NCI-H1930 (cell line): ENCODE results near the gene ZNF628.

Experiments
- DNase-seq, 2 experiments: peaks; one replicate each; lab custom pipeline; 2025; lab: John Stamatoyannopoulos, UW

ZNF628 gene

GRCh38 chr19:55451163-55451964 is 25.1 kb upstream of the ZNF628 start:
- DNase-seq = no peak

- DNase-seq = peak in 1 of 2 experiments; percentile 54
These were observed 24.3 kb upstream of the ZNF628 start for GRCh38 chr19:55451965-55452748.

- DNase-seq = peak; percentile 94 to 98
These were observed 23.6 kb upstream of the ZNF628 start for GRCh38 chr19:55452749-55453346.

- no peak for DNase-seq
These were observed 22.7 kb upstream of the ZNF628 start for GRCh38 chr19:55453511-55454260.

- DNase-seq = peak; percentile 42 to 59
These were observed 21.6 kb upstream of the ZNF628 start for GRCh38 chr19:55454787-55455243.

- DNase-seq = no peak
These were observed 20.7 kb upstream of the ZNF628 start for GRCh38 chr19:55455576-55456235.

GRCh38 chr19:55456347-55456746 is 20.1 kb upstream of the ZNF628 start:
- no peak for DNase-seq

GRCh38 chr19:55457683-55458457 is 18.5 kb upstream of the ZNF628 start:
- no peak for DNase-seq

- DNase-seq = no peak
These were observed 16.9 kb upstream of the ZNF628 start for GRCh38 chr19:55459551-55459949.

GRCh38 chr19:55459950-55460657 is 16.3 kb upstream of the ZNF628 start:
- DNase-seq = no peak

GRCh38 chr19:55460670-55461258 is 15.7 kb upstream of the ZNF628 start:
- no peak for DNase-seq

GRCh38 chr19:55461259-55461973 is 15.0 kb upstream of the ZNF628 start, which contains the start of gene ISOC2:
TSS of gene ISOC2 (minus strand) at chr19:55461642. CDS start at chr19:55456486, 5,156 bp downstream.
- peak; percentile 99 for DNase-seq

GRCh38 chr19:55461974-55462626 is 14.3 kb upstream of the ZNF628 start:
- no peak for DNase-seq

- DNase-seq = no peak
These were observed 13.7 kb upstream of the ZNF628 start for GRCh38 chr19:55462722-55463121.

- DNase-seq = no peak
These were observed 12.8 kb upstream of the ZNF628 start for GRCh38 chr19:55463583-55464031.

GRCh38 chr19:55464039-55464661 is 12.3 kb upstream of the ZNF628 start:
- DNase-seq = no peak

- no peak for DNase-seq
These were observed 11.8 kb upstream of the ZNF628 start, which contains the start of gene C19orf85 for GRCh38 chr19:55464662-55465054. TSS of gene C19orf85 (minus strand) at chr19:55464751. CDS start at chr19:55464554, 197 bp downstream.
